Mucosa of descending colon (tissue), 3 donors: ENCODE measurements around the gene PHEX. TPM values are rescaled to one million over a fixed set of nuclear protein-coding genes. Genes with fewer than 3 reads are reported as not detected.

ENCODE experiments used
- ATAC-seq: fragments of 200-7000 bp; cut with Tn5 transposase; one replicate; pipeline ENCODE4 v1.9.1; 2020; ENCODE audit warnings: mild to moderate bottlenecking, moderate library complexity
- DNase-seq, 3 donors: peaks; one replicate each; pipeline ENCODE4 v3.0.0-alpha.2; 2020
- H3K36me3 ChIP-seq: fragments of 200-600 bp; one replicate; pipeline ENCODE4 v1.8.0; 2021; ENCODE audit warnings: low read depth, mild to moderate bottlenecking
- H3K4me1 ChIP-seq: fragments of 200-600 bp; one replicate; pipeline ENCODE4 v1.8.0; 2021; ENCODE audit warnings: low read depth, mild to moderate bottlenecking
- H3K4me3 ChIP-seq: fragments of 200-600 bp; one replicate; pipeline ENCODE4 v1.8.0; 2021; ENCODE audit warnings: mild to moderate bottlenecking
- H3K9me3 ChIP-seq: fragments of 200-600 bp; one replicate; pipeline ENCODE4 v1.8.0; 2021; ENCODE audit warnings: mild to moderate bottlenecking
- CTCF ChIP-seq: fragments of 200-600 bp; IDR thresholded peaks from one replicate; pipeline ENCODE4 v1.8.0; 2022; ENCODE audit warnings: antibody characterized with exemption, mild to moderate bottlenecking
- intact Hi-C, 2 donors: fragments of 100-400 bp; cut with DNase I in 1 of 2; cut with micrococcal nuclease in 1 of 2; formaldehyde crosslinking; loops; one replicate each; pipeline versions ENCODE4 v1.11.0 to v1.11.1; 2022; cut with DNase I, micrococcal nuclease
- total RNA-seq, 3 donors: library from RNA; stranded (reverse); fragmentation: NEBNext Ultra II Directional in 2 of 3; extraction: Animal tissue kit (Norgen Biotek cat#: 25700) in 2 of 3; gene quantifications; one replicate each; pipeline versions ENCODE4 v1.2.1 to v1.2.4, GENCODE V29; 2021 to 2023
- donor health status: DM: no; HTN: no; CAD: no; lungs with moderate emphysema.
- donor health status: DM: no; HTN: no; CAD: no.
- donor health status: DM: no; HTN: yes; CAD: no.

Gene PHEX
- total RNA-seq, 3 donors from 2014 or later, result 0.19 TPM; not detected in 1

DNA sequence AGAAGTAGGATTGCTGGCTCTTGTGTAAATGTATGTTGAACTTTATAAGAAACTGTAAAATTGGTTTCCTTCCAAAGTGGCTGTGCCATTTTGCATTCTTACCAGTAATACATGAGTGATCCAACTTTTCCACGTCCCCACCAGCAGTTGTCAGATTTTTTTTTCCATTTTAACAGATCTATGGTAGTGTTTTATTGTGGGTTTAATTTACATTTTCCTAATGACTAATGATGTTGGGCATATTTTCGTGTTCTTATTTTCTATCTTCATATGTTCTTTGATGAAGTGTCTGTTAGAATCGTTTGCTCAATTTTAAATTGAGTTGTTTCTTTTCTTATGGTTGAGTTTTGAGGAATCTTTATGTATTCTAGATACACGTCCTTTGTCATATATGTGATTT is 56.2 kb downstream of the PHEX start:
- no peaks in the 10 kb centered on the region for H3K9me3 ChIP-seq
- TF ChIP-seq CTCF, result no peak
- no peak for ATAC-seq
- H3K4me1 ChIP-seq, result no peaks in the 10 kb centered on the region
- H3K36me3 ChIP-seq, result no peaks in the 10 kb centered on the region
- H3K4me3 ChIP-seq, result no peak overlapping the region
- DNase-seq, result no peak
- intact Hi-C loops, result no loop called here

GRCh38 chrX:22090181-22090580 is 58.1 kb downstream of the PHEX start:
- intact Hi-C loops, result no loop called here
- ATAC-seq, result no peak
- no peak for TF ChIP-seq CTCF

GRCh38 chrX:22093550-22093949 is 61.4 kb downstream of the PHEX start:
- no peaks in the 10 kb centered on the region for H3K4me1 ChIP-seq
- no peaks in the 10 kb centered on the region for H3K36me3 ChIP-seq
- no peak overlapping the region for H3K4me3 ChIP-seq
- DNase-seq, result no peak
- ATAC-seq, result no peak
- intact Hi-C loops, result no loop called here
- no peaks in the 10 kb centered on the region for H3K9me3 ChIP-seq
- TF ChIP-seq CTCF, result no peak

More at GRCh38 chrX:22090181-22090580, 58.1 kb downstream of the PHEX start:
- Histone ChIP-seq H3K36me3 (no peaks in the 10 kb centered on the region), H3K9me3 (no peaks in the 10 kb centered on the region), H3K4me3 (no peak overlapping the region), H3K4me1 (no peaks in the 10 kb centered on the region)
- no peak for DNase-seq

DNA sequence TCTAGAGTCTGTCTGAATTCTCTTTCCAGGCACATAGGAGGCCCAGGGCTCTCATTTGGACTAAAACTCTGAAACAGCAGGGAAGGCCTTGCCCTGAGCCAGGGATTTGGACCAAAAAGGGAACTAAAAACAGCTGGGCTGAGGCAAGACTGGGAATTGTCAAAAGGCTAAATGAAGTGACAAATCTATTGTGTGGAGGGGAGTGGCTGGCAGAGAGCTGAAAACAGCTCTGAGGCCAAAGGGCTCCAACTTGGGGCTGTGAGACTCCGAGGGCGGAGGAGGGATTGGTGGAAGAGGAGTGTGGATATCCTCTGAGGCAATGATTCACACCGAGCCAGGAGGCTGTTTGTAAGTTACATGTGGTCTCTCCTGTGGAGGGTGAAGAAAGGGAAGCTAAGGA is 63.2 kb downstream of the PHEX start:
- H3K9me3 ChIP-seq, result no peaks in the 10 kb centered on the region
- intact Hi-C loops, result no loop called here
- no peaks in the 10 kb centered on the region for H3K4me1 ChIP-seq
- DNase-seq (peak in 1 of 3 donors; percentile 4), ATAC-seq (peak; percentile 25)
- TF ChIP-seq CTCF, result no peak
- H3K36me3 ChIP-seq, result no peaks in the 10 kb centered on the region
- H3K4me3 ChIP-seq, result no peak overlapping the region

DNA sequence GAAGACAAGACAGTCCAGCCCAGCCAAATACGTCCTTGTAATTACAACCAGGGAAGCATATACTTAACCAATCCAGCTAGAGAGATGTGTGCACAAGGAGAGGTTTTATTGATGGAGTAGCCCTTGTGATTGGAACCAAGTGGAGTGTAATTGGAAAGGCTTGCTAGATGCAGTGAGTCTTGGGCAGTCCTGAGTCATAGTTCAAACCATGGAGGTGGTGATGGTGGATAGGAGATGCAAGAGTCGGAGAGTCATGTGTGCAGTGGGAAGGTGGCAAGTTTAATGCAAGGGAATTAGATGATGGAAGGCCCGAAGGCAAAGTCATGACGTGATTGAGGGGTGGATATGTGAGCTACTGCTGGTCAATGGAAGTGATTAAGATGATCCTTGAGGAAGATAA is 63.7 kb downstream of the PHEX start:
- no peak for DNase-seq
- Histone ChIP-seq H3K4me3 (no peak overlapping the region), H3K9me3 (no peaks in the 10 kb centered on the region), H3K36me3 (no peaks in the 10 kb centered on the region), H3K4me1 (no peaks in the 10 kb centered on the region)
- no peak for TF ChIP-seq CTCF
- ATAC-seq, result no peak
- intact Hi-C loops, result no loop called here

DNA sequence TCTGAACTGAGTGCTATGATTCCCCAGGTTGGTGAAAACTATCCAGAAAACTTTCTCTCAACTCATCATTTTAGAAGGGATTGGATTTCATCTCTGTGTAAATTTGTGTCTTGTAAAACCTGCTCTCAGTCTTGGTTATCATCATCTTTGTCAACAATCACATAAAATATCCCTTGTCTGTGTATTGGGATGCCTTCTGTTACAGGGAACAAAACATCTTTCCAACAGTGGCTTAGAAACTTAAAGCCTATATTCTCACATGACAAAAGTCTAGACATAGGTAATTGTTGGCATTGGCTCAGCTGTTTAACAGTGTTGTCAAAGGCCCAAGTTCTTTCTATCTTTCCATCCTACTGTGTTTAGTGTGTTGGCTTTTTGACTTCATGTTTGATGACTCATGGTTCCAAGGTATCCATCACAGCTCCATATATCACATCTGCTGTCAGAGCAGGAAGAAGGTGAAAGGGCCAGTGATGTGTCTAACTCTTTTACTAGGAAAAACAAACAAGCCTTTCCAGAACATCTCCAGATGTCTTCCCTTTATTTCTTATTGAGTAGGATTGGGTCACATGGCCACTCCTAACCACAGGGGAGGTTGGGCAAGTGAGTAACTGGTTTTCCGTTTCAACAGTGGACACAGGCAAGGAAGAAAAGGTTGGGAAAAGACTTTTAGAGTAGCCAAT is 65.0 kb downstream of the PHEX start:
- ATAC-seq, result peak; percentile 25

More for the DNA sequence above, 65.0 kb downstream of the PHEX start:
- DNase-seq, result no peak
- Histone ChIP-seq H3K4me1 (no peaks in the 10 kb centered on the region), H3K9me3 (no peaks in the 10 kb centered on the region), H3K36me3 (no peaks in the 10 kb centered on the region), H3K4me3 (no peak overlapping the region)
- intact Hi-C loops, result no loop called here
- no peak for TF ChIP-seq CTCF
